Endodermal cell (in vitro differentiated cells): ENCODE data around the gene SPATA2L. TPM values are rescaled to one million over a fixed set of nuclear protein-coding genes. Genes with fewer than 3 reads are reported as not detected.
A peak's percentile ranks its signal among the peaks of the same experiment; 100 is the strongest.

Experiments used
- DNase-seq: peaks from one replicate; pipeline ENCODE4 v3.0.0-alpha.2; 2017
- H3K27ac ChIP-seq: 2 replicates; pipeline ENCODE4 v1.5.1; 2013; ENCODE audit warnings: mild to moderate bottlenecking, low read depth, low read length, moderate library complexity
- H3K27me3 ChIP-seq: 2 replicates; pipeline ENCODE4 v1.6.1; 2013; ENCODE audit warnings: mild to moderate bottlenecking, low read length, moderate library complexity; ENCODE audit not compliant: insufficient read depth, control insufficient read depth, poor library complexity, severe bottlenecking
- H3K36me3 ChIP-seq: 2 replicates; pipeline ENCODE4 v1.7.0; 2013; ENCODE audit warnings: mild to moderate bottlenecking, low read length, moderate library complexity; ENCODE audit not compliant: control insufficient read depth, insufficient read depth
- H3K4me1 ChIP-seq: one replicate; pipeline ENCODE4 v1.7.0; 2013; ENCODE audit warnings: low read length; ENCODE audit not compliant: control insufficient read depth, insufficient read depth
- H3K4me3 ChIP-seq: 2 replicates; pipeline ENCODE4 v1.5.1; 2013; ENCODE audit warnings: mild to moderate bottlenecking, low read length, moderate library complexity
- H3K9ac ChIP-seq: 2 replicates; pipeline ENCODE4 v1.6.1; 2013; ENCODE audit warnings: mild to moderate bottlenecking, low read length, moderate library complexity; ENCODE audit not compliant: poor library complexity, severe bottlenecking; ENCODE audit errors: extremely low read depth
- H3K9me3 ChIP-seq: 2 replicates; pipeline ENCODE4 v1.6.1; 2013; ENCODE audit warnings: mild to moderate bottlenecking, low read length, moderate library complexity; ENCODE audit not compliant: control insufficient read depth
- H3K27ac Mint-ChIP-seq: 2 replicates; pipeline ENCODE4 v1.8.0; 2020; ENCODE audit warnings: mixed read lengths
- H3K27me3 Mint-ChIP-seq: 2 replicates; pipeline ENCODE4 v1.8.0; 2021; ENCODE audit warnings: mild to moderate bottlenecking, mixed read lengths; ENCODE audit not compliant: insufficient read depth
- H3K36me3 Mint-ChIP-seq: 2 replicates; pipeline ENCODE4 v1.8.0; 2020; ENCODE audit warnings: low read depth, mixed read lengths
- H3K4me1 Mint-ChIP-seq: 2 replicates; pipeline ENCODE4 v1.8.0; 2020; ENCODE audit warnings: mixed read lengths
- H3K4me3 Mint-ChIP-seq: 2 replicates; pipeline ENCODE4 v1.8.0; 2020; ENCODE audit warnings: mild to moderate bottlenecking, moderate library complexity, mixed read lengths
- H3K9me3 Mint-ChIP-seq: 2 replicates; pipeline ENCODE4 v1.8.0; 2020; ENCODE audit warnings: mild to moderate bottlenecking, mixed read lengths
- WGBS, 2 experiments: methylation state at CpG; one replicate each; pipeline versions ENCODE4 v1.1.5 to v1.1.7; 2013; ENCODE audit warnings: missing lambda C conversion rate in 2 of 2, mixed read lengths in 1 of 2; ENCODE audit not compliant: insufficient coverage in 1 of 2, insufficient read length in 1 of 2; 5-methylcytosine and 5-hydroxymethylcytosine counted together
- total RNA-seq, 2 donors: library from RNA; stranded (reverse); fragmentation: NEBNext Ultra II Directional in 1 of 2; extraction: Animal tissue kit (Norgen Biotek cat#: 25700) in 1 of 2; gene quantifications; 2 replicates in 1 of 2; 3 replicates in 1 of 2; pipeline ENCODE4 v1.2.1, GENCODE V29; 2021
- TF ChIP-seq, protein P1 (sequence below): fragments of 200-600 bp; sonication (generic); conservative IDR thresholded peaks from 2 replicates; pipeline ENCODE4 v1.5.0; 2021; ENCODE audit warnings: antibody characterized with exemption, mild to moderate bottlenecking

The SPATA2L gene
- total RNA-seq, 2 donors from 2014 or later = 22.9 to 28.8 TPM

DNA sequence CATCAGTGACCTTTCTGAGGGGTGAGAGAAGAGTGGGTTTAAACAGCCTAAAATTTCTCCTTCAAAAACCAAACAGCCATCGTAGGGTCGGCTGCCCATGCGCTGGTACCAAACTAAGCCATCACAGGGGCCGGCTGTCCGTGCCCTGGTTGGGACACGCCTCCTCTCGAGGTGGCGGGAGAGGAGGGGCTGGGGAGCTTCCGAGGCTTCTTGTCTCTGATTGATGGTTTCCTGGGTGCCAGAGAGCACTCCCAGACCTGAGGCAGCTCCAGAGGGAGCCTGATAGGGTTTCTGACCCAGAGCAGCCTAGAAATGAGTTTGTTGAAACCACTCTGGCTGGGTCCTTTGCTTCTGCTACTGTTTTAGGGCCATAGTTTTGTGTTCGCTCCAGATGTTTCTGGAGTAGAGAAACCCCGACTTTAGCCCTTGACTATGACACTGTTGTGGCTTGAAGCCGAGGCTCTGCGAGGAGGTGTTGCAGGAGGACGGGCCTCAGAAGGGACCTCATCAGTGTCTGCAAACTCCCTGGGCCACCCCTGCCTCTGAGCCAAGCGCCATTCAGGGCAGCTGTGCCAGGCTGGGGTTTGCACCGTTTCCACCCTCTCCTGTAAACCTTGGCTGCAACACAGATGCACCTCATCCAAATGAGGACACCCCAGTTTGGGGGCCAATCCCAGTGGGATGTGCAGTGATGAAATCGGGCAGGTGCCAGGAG, 26.1 kb upstream of the SPATA2L start:
- peaks cover 53% of the 10 kb centered on the region for H3K36me3 Mint-ChIP-seq

DNA sequence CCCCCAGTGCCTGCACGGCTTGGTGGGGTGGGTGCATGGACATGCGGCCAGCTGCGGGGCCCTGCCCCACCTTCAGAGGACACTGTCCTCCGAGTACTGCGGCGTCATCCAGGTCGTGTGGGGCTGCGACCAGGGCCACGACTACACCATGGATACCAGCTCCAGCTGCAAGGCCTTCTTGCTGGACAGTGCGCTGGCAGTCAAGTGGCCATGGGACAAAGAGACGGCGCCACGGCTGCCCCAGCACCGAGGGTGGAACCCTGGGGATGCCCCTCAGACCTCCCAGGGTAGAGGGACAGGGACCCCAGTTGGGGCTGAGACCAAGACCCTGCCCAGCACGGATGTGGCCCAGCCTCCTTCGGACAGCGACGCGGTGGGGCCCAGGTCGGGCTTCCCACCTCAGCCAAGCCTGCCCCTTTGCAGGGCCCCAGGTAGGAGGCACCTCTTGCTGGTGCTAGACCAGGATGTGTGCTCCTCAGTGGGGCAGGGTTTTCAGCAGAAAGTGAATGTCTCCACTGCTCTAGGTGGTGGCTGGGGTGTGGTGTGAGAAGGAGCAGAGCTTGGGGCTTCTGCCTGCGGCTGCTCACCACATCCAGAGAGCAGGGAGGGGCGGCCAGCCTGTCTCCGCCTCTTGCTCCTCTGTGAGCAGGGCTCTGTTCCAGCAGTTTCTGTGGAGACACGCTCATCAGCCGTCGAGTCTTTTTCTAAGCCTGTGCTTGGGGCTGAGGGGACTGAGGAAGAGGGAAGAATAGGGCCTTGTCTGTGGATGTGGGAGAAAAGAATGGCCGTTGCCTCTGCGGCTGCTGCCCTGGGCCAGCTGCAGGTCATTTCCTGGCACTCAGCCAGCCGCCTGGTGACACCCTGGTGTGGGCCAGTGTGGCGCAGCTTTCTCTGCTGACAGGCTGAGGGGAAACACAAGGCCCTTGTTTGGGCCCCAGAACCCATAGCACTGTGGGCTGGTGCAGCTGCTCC, 22.1 kb upstream of the SPATA2L start:
- TF ChIP-seq, protein P1, sequence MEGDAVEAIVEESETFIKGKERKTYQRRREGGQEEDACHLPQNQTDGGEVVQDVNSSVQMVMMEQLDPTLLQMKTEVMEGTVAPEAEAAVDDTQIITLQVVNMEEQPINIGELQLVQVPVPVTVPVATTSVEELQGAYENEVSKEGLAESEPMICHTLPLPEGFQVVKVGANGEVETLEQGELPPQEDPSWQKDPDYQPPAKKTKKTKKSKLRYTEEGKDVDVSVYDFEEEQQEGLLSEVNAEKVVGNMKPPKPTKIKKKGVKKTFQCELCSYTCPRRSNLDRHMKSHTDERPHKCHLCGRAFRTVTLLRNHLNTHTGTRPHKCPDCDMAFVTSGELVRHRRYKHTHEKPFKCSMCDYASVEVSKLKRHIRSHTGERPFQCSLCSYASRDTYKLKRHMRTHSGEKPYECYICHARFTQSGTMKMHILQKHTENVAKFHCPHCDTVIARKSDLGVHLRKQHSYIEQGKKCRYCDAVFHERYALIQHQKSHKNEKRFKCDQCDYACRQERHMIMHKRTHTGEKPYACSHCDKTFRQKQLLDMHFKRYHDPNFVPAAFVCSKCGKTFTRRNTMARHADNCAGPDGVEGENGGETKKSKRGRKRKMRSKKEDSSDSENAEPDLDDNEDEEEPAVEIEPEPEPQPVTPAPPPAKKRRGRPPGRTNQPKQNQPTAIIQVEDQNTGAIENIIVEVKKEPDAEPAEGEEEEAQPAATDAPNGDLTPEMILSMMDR = no peak
- H3K36me3 Mint-ChIP-seq = peaks cover 24% of the 10 kb centered on the region

More for the DNA sequence above, 26.1 kb upstream of the SPATA2L start:
- H3K27ac Mint-ChIP-seq = no peak overlapping the region
- TF ChIP-seq, protein P1 = no peak
- Histone ChIP-seq H3K27ac (no peak overlapping the region), H3K27me3 (no peaks in the 10 kb centered on the region), H3K36me3 (peaks cover 71% of the 10 kb centered on the region), H3K4me1 (peaks cover 5% of the 10 kb centered on the region), H3K9me3 (no peaks in the 10 kb centered on the region), H3K9ac (no peak overlapping the region), H3K4me3 (no peak overlapping the region)
- WGBS, 2 experiments = 90 to 92% methylated on average over 15 to 17 of the region's 17 CpGs
- no peak overlapping the region for H3K4me3 Mint-ChIP-seq
- peaks cover 9% of the 10 kb centered on the region for H3K27me3 Mint-ChIP-seq
- DNase-seq = peak; percentile 81
- H3K4me1 Mint-ChIP-seq = peaks cover 4% of the 10 kb centered on the region
- no peaks in the 10 kb centered on the region for H3K9me3 Mint-ChIP-seq

DNA sequence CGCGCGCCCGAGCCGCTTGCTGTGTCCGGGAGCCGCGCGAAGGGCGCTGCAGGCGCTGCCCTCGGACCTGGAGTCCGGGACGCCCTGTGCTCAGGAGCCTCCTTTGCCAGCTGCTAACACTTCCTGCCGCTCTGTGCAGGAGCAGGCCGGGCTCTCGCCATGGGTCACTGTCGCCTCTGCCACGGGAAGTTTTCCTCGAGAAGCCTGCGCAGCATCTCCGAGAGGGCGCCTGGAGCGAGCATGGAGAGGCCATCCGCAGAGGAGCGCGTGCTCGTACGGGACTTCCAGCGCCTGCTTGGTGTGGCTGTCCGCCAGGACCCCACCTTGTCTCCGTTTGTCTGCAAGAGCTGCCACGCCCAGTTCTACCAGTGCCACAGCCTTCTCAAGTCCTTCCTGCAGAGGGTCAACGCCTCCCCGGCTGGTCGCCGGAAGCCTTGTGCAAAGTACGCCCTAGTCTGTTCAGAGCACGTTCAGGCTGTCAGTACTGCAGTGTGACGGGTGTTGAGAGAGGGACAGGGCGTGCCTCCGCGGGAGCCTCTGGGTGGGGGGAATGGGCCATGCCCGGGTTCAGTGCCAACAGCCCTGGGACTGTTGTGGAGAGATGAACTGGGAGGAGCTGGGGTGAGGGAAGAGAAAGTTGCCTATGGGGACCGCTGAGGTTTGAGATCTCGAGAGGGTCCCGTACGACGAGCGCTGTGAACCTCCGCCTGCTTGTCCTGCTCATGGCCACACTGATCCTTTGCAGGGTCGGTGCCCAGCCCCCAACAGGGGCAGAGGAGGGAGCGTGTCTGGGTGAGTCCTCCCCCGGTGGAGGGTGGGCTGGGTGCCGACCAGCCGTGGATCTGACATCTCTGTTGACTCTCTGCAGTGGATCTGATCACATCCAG, 21.1 kb upstream of the SPATA2L start:
- Histone ChIP-seq H3K4me1 (peaks cover 5% of the 10 kb centered on the region), H3K27me3 (no peaks in the 10 kb centered on the region), H3K9me3 (no peaks in the 10 kb centered on the region), H3K9ac (peak overlapping the region; percentile 51), H3K4me3 (peak overlapping the region; percentile 87), H3K27ac (no peak overlapping the region), H3K36me3 (peaks cover 32% of the 10 kb centered on the region)
- Mint-ChIP-seq H3K27ac (no peak overlapping the region), H3K27me3 (peaks cover 36% of the 10 kb centered on the region), H3K36me3 (peaks cover 27% of the 10 kb centered on the region), H3K9me3 (no peaks in the 10 kb centered on the region), H3K4me3 (peak overlapping the region; percentile 65), H3K4me1 (peaks cover 12% of the 10 kb centered on the region)
- peak; percentile 78 for DNase-seq
- TF ChIP-seq, protein P1 = no peak
- 53 to 72% methylated on average over 28 to 56 of the region's 56 CpGs for WGBS, 2 experiments

More for the DNA sequence above, 22.1 kb upstream of the SPATA2L start:
- 95% methylated on average over 13 to 30 of the region's 30 CpGs for WGBS, 2 experiments
- H3K4me1 ChIP-seq = peaks cover 5% of the 10 kb centered on the region
- no peak overlapping the region for H3K27ac Mint-ChIP-seq
- H3K4me3 Mint-ChIP-seq = peak overlapping the region; percentile 65
- peak overlapping the region; percentile 87 for H3K4me3 ChIP-seq
- H3K9me3 Mint-ChIP-seq = no peaks in the 10 kb centered on the region
- DNase-seq = no peak
- H3K9ac ChIP-seq = no peak overlapping the region
- H3K27me3 ChIP-seq = no peaks in the 10 kb centered on the region
- no peaks in the 10 kb centered on the region for H3K9me3 ChIP-seq
- peaks cover 12% of the 10 kb centered on the region for H3K4me1 Mint-ChIP-seq
- H3K36me3 ChIP-seq = peaks cover 37% of the 10 kb centered on the region
- peaks cover 27% of the 10 kb centered on the region for H3K27me3 Mint-ChIP-seq
- no peak overlapping the region for H3K27ac ChIP-seq
